SW480 (cell line): ENCODE measurements around the gene RAB35.
A peak's percentile ranks its signal among the peaks of the same experiment; 100 is the strongest.

Experiments used
- DNase-seq: peaks from one replicate; pipeline ENCODE4 v3.0.0-alpha.2; 2016; ENCODE audit warnings: low spot score

Gene RAB35

GRCh38 chr12:120086801-120087621, 29.5 kb downstream of the RAB35 start:
- peak; percentile 98 for DNase-seq

- no peak for DNase-seq
These were observed 30.5 kb downstream of the RAB35 start for GRCh38 chr12:120085920-120086645.

- no peak for DNase-seq
These were observed 34.9 kb downstream of the RAB35 start for GRCh38 chr12:120081641-120082040.

- DNase-seq = peak; percentile 11
These were observed 36.8 kb downstream of the RAB35 start for GRCh38 chr12:120079411-120080400.

GRCh38 chr12:120078868-120079267, 37.7 kb downstream of the RAB35 start:
- no peak for DNase-seq

- no peak for DNase-seq
These were observed 39.3 kb downstream of the RAB35 start for GRCh38 chr12:120077260-120077659.

- no peak for DNase-seq
These were observed 39.9 kb downstream of the RAB35 start for GRCh38 chr12:120076651-120077050.

- DNase-seq = no peak
These were observed 41.4 kb downstream of the RAB35 start for GRCh38 chr12:120075034-120075616.

- no peak for DNase-seq
These were observed 43.9 kb downstream of the RAB35 start for GRCh38 chr12:120072472-120073249.

GRCh38 chr12:120071493-120072020, 45.0 kb downstream of the RAB35 start:
- no peak for DNase-seq

GRCh38 chr12:120069278-120069677, 47.3 kb downstream of the RAB35 start:
- DNase-seq = no peak

- no peak for DNase-seq
These were observed 48.7 kb downstream of the RAB35 start for GRCh38 chr12:120067901-120068300.

GRCh38 chr12:120067084-120067869, 49.3 kb downstream of the RAB35 start:
- no peak for DNase-seq

GRCh38 chr12:120066341-120066740, 50.2 kb downstream of the RAB35 start:
- DNase-seq = no peak

- no peak for DNase-seq
These were observed 51.1 kb downstream of the RAB35 start for GRCh38 chr12:120065472-120065871.

- no peak for DNase-seq
These were observed 52.3 kb downstream of the RAB35 start for GRCh38 chr12:120064054-120064940.

GRCh38 chr12:120062976-120063579, 53.5 kb downstream of the RAB35 start:
- DNase-seq = no peak

GRCh38 chr12:120061575-120062214, 54.9 kb downstream of the RAB35 start:
- DNase-seq = no peak
